ENCODE data around the gene NUMB.
"Not testable (repeated sequence)": the region's sequence is repeated elsewhere in the genome, so short reads cannot be mapped to it uniquely, and the experiment has no call there.

The NUMB gene

GRCh38 chr14:73370561-73370960, 87.8 kb downstream of the NUMB start:
- Histone ChIP-seq H3K36me3 (ENCODE audit: control insufficient read depth in 2 of 2, insufficient read depth in 2 of 2, low read length in 2 of 2) (peaks cover 3 to 8% of the 10 kb centered on the region in 2 donors), H3K27me3 (ENCODE audit: control insufficient read depth in 2 of 2, insufficient read depth in 2 of 2, low read length in 2 of 2) (no peaks in the 10 kb centered on the region), H3K27ac (ENCODE audit: low read depth in 2 of 2, low read length in 2 of 2) (no peak overlapping the region), H3K4me3 (ENCODE audit: low read length in 2 of 2) (no peak overlapping the region), H3K4me1 (ENCODE audit: control insufficient read depth in 2 of 2, insufficient read depth in 2 of 2, low read length in 2 of 2) (no peaks in the 10 kb centered on the region), H3K9ac (ENCODE audit: low read depth in 1 of 2, low read length in 2 of 2) (no peak overlapping the region), H3K9me3 (ENCODE audit: control insufficient read depth in 2 of 2, low read length in 2 of 2) (no peaks in the 10 kb centered on the region)

GRCh38 chr14:73369428-73369827, 88.9 kb downstream of the NUMB start:
- H3K27me3 ChIP-seq (ENCODE audit: control insufficient read depth in 2 of 2, insufficient read depth in 2 of 2, low read length in 2 of 2): no peaks in the 10 kb centered on the region
- H3K9ac ChIP-seq (ENCODE audit: low read depth in 1 of 2, low read length in 2 of 2): no peak overlapping the region
- no peaks in the 10 kb centered on the region for H3K4me1 ChIP-seq (ENCODE audit: control insufficient read depth in 2 of 2, insufficient read depth in 2 of 2, low read length in 2 of 2)
- H3K36me3 ChIP-seq (ENCODE audit: control insufficient read depth in 2 of 2, insufficient read depth in 2 of 2, low read length in 2 of 2): peaks cover 3 to 8% of the 10 kb centered on the region in 2 donors
- H3K4me3 ChIP-seq (ENCODE audit: low read length in 2 of 2): no peak overlapping the region
- H3K9me3 ChIP-seq (ENCODE audit: control insufficient read depth in 2 of 2, low read length in 2 of 2): no peaks in the 10 kb centered on the region
- no peak overlapping the region for H3K27ac ChIP-seq (ENCODE audit: low read depth in 2 of 2, low read length in 2 of 2)

GRCh38 chr14:73368616-73369015, 89.7 kb downstream of the NUMB start:
- H3K4me3 ChIP-seq (ENCODE audit: low read length in 2 of 2): no peak overlapping the region
- H3K9me3 ChIP-seq (ENCODE audit: control insufficient read depth in 2 of 2, low read length in 2 of 2): no peaks in the 10 kb centered on the region
- H3K4me1 ChIP-seq (ENCODE audit: control insufficient read depth in 2 of 2, insufficient read depth in 2 of 2, low read length in 2 of 2): no peaks in the 10 kb centered on the region
- H3K27ac ChIP-seq (ENCODE audit: low read depth in 2 of 2, low read length in 2 of 2): no peak overlapping the region
- H3K36me3 ChIP-seq (ENCODE audit: control insufficient read depth in 2 of 2, insufficient read depth in 2 of 2, low read length in 2 of 2): peaks cover 3 to 8% of the 10 kb centered on the region in 2 donors
- H3K27me3 ChIP-seq (ENCODE audit: control insufficient read depth in 2 of 2, insufficient read depth in 2 of 2, low read length in 2 of 2): no peaks in the 10 kb centered on the region
- no peak overlapping the region for H3K9ac ChIP-seq (ENCODE audit: low read depth in 1 of 2, low read length in 2 of 2)

GRCh38 chr14:73365727-73366126, 92.6 kb downstream of the NUMB start:
- Histone ChIP-seq H3K4me3 (ENCODE audit: low read length in 2 of 2) (no peak overlapping the region), H3K9me3 (ENCODE audit: control insufficient read depth in 2 of 2, low read length in 2 of 2) (no peaks in the 10 kb centered on the region), H3K4me1 (ENCODE audit: control insufficient read depth in 2 of 2, insufficient read depth in 2 of 2, low read length in 2 of 2) (no peaks in the 10 kb centered on the region), H3K9ac (ENCODE audit: low read depth in 1 of 2, low read length in 2 of 2) (no peak overlapping the region), H3K27me3 (ENCODE audit: control insufficient read depth in 2 of 2, insufficient read depth in 2 of 2, low read length in 2 of 2) (no peaks in the 10 kb centered on the region), H3K27ac (ENCODE audit: low read depth in 2 of 2, low read length in 2 of 2) (no peak overlapping the region), H3K36me3 (ENCODE audit: control insufficient read depth in 2 of 2, insufficient read depth in 2 of 2, low read length in 2 of 2) (peaks cover 0 to 8% of the 10 kb centered on the region in 2 donors)

DNA sequence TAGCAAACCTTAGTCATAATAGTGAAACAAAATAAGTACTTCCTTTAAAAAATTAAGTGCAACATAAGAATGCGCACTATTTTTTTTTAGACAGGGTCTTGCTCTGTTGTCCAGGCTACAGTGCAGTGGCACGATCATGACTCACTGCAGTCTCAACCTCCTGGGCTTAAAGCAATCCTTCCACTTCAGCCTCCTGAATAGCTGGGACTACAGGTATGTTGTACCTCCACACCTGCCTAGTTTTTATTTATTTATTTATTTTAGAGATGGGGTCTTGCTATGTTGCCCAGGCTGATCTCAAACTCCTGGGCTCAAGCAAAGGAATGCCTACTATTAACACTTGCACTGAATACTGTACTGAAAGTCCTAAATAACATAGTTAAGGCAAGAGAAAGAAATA, 93.8 kb downstream of the NUMB start:
- Histone ChIP-seq H3K27me3 (ENCODE audit: control insufficient read depth in 2 of 2, insufficient read depth in 2 of 2, low read length in 2 of 2) (no peaks in the 10 kb centered on the region), H3K4me3 (ENCODE audit: low read length in 2 of 2) (no peak overlapping the region), H3K9ac (ENCODE audit: low read depth in 1 of 2, low read length in 2 of 2) (no peak overlapping the region), H3K27ac (ENCODE audit: low read depth in 2 of 2, low read length in 2 of 2) (no peak overlapping the region), H3K4me1 (ENCODE audit: control insufficient read depth in 2 of 2, insufficient read depth in 2 of 2, low read length in 2 of 2) (no peaks in the 10 kb centered on the region), H3K36me3 (ENCODE audit: control insufficient read depth in 2 of 2, insufficient read depth in 2 of 2, low read length in 2 of 2) (peaks cover 0 to 8% of the 10 kb centered on the region in 2 donors), H3K9me3 (ENCODE audit: control insufficient read depth in 2 of 2, low read length in 2 of 2) (no peaks in the 10 kb centered on the region)

DNA sequence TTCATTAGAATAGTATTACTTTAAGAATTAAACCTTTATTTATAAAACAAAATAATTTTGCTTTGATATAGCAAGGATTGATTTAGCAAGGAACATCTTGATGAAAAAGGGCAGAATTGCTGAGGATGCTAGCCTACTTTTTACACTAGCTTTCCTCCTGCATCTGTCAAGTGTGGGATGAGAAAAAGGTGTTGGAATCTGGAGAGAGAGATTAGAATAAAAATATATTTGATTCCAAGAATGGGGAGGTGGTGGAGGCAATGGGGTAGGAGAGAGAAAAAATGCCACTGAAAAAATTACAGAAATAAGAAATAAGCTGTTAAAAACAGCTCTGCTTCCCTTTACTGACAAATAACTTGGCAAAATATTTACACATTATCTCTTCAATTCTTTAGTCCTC, 98.9 kb downstream of the NUMB start:
- Histone ChIP-seq H3K9me3 (ENCODE audit: control insufficient read depth in 2 of 2, low read length in 2 of 2) (no peaks in the 10 kb centered on the region), H3K4me3 (ENCODE audit: low read length in 2 of 2) (no peak overlapping the region), H3K4me1 (ENCODE audit: control insufficient read depth in 2 of 2, insufficient read depth in 2 of 2, low read length in 2 of 2) (peaks cover 0 to 3% of the 10 kb centered on the region in 2 donors), H3K36me3 (ENCODE audit: control insufficient read depth in 2 of 2, insufficient read depth in 2 of 2, low read length in 2 of 2) (peaks cover 2 to 9% of the 10 kb centered on the region in 2 donors), H3K9ac (ENCODE audit: low read depth in 1 of 2, low read length in 2 of 2) (no peak overlapping the region), H3K27ac (ENCODE audit: low read depth in 2 of 2, low read length in 2 of 2) (no peak overlapping the region), H3K27me3 (ENCODE audit: control insufficient read depth in 2 of 2, insufficient read depth in 2 of 2, low read length in 2 of 2) (no peaks in the 10 kb centered on the region)

DNA sequence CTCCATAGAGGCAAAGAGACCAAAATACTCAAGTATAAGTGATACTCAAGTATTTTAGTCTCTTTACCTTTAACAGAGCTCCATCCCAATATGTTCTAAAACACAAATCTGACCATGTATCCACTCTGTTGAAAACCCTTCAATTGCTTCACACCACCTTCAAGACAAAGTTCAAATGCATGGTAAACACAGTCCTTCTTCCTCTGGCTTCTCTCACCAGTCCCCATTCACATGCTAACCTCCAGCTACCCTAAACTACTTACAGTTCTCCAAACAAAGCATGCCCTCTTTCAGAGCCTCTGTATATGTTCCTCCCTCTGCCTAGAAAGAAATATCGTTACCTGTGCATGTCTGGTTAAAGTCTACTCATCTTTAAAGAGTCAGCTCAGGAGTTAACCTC, 100.2 kb downstream of the NUMB start:
- Histone ChIP-seq H3K27ac (ENCODE audit: low read depth in 2 of 2, low read length in 2 of 2) (no peak overlapping the region), H3K4me1 (ENCODE audit: control insufficient read depth in 2 of 2, insufficient read depth in 2 of 2, low read length in 2 of 2) (peaks cover 0 to 3% of the 10 kb centered on the region in 2 donors), H3K9ac (ENCODE audit: low read depth in 1 of 2, low read length in 2 of 2) (no peak overlapping the region), H3K36me3 (ENCODE audit: control insufficient read depth in 2 of 2, insufficient read depth in 2 of 2, low read length in 2 of 2) (peaks cover 4 to 9% of the 10 kb centered on the region in 2 donors), H3K9me3 (ENCODE audit: control insufficient read depth in 2 of 2, low read length in 2 of 2) (no peaks in the 10 kb centered on the region), H3K4me3 (ENCODE audit: low read length in 2 of 2) (no peak overlapping the region), H3K27me3 (ENCODE audit: control insufficient read depth in 2 of 2, insufficient read depth in 2 of 2, low read length in 2 of 2) (no peaks in the 10 kb centered on the region)

- H3K9ac ChIP-seq (ENCODE audit: low read depth in 1 of 2, low read length in 2 of 2); H3K27me3 ChIP-seq (ENCODE audit: control insufficient read depth in 2 of 2, insufficient read depth in 2 of 2, low read length in 2 of 2); H3K4me1 ChIP-seq (ENCODE audit: control insufficient read depth in 2 of 2, insufficient read depth in 2 of 2, low read length in 2 of 2); H3K27ac ChIP-seq (ENCODE audit: low read depth in 2 of 2, low read length in 2 of 2); H3K9me3 ChIP-seq (ENCODE audit: control insufficient read depth in 2 of 2, low read length in 2 of 2); H3K4me3 ChIP-seq (ENCODE audit: low read length in 2 of 2); H3K36me3 ChIP-seq (ENCODE audit: control insufficient read depth in 2 of 2, insufficient read depth in 2 of 2, low read length in 2 of 2): not testable (repeated sequence)
Measured at GRCh38 chr14:73349091-73349490, 109.3 kb downstream of the NUMB start.

DNA sequence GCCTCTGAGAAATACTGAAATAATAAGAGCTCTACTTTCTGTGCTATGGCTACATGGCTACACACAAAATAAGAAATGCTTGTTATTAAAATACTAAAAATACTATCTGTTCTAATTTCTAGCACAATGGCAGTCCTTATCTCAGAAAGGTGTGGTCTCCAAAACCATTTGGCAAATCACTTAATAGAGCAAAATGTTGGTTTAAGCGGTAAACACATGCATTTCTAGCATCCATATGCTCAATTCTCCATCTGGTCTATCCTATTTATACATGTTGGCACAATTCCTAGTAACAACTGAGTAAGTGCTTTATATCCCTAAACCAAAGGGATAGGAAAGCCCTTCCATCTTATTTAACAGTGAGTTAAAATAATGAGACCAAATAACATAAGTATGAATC, 114.0 kb downstream of the NUMB start:
- Histone ChIP-seq H3K9ac (ENCODE audit: low read depth in 1 of 2, low read length in 2 of 2) (no peak overlapping the region), H3K27ac (ENCODE audit: low read depth in 2 of 2, low read length in 2 of 2) (no peak overlapping the region), H3K9me3 (ENCODE audit: control insufficient read depth in 2 of 2, low read length in 2 of 2) (no peaks in the 10 kb centered on the region), H3K4me3 (ENCODE audit: low read length in 2 of 2) (no peak overlapping the region), H3K4me1 (ENCODE audit: control insufficient read depth in 2 of 2, insufficient read depth in 2 of 2, low read length in 2 of 2) (no peaks in the 10 kb centered on the region), H3K36me3 (ENCODE audit: control insufficient read depth in 2 of 2, insufficient read depth in 2 of 2, low read length in 2 of 2) (peaks cover 2 to 4% of the 10 kb centered on the region in 2 donors), H3K27me3 (ENCODE audit: control insufficient read depth in 2 of 2, insufficient read depth in 2 of 2, low read length in 2 of 2) (no peaks in the 10 kb centered on the region)

- Histone ChIP-seq H3K4me3 (ENCODE audit: low read length in 2 of 2) (no peak overlapping the region), H3K27ac (ENCODE audit: low read depth in 2 of 2, low read length in 2 of 2) (no peak overlapping the region), H3K9ac (ENCODE audit: low read depth in 1 of 2, low read length in 2 of 2) (no peak overlapping the region), H3K4me1 (ENCODE audit: control insufficient read depth in 2 of 2, insufficient read depth in 2 of 2, low read length in 2 of 2) (no peaks in the 10 kb centered on the region), H3K27me3 (ENCODE audit: control insufficient read depth in 2 of 2, insufficient read depth in 2 of 2, low read length in 2 of 2) (no peaks in the 10 kb centered on the region), H3K36me3 (ENCODE audit: control insufficient read depth in 2 of 2, insufficient read depth in 2 of 2, low read length in 2 of 2) (peaks cover 2% of the 10 kb centered on the region in 2 donors), H3K9me3 (ENCODE audit: control insufficient read depth in 2 of 2, low read length in 2 of 2) (no peaks in the 10 kb centered on the region)
Measured at GRCh38 chr14:73342670-73343069, 115.7 kb downstream of the NUMB start.

All from mucosa of rectum (tissue), 2 donors.